ENCODE results near the gene SYT2. TPM values are rescaled to one million over a fixed set of nuclear protein-coding genes. Genes with fewer than 3 reads are reported as not detected.

SYT2 gene
- total RNA-seq, 1 donor from 2014 or later = 0.06 TPM

DNA sequence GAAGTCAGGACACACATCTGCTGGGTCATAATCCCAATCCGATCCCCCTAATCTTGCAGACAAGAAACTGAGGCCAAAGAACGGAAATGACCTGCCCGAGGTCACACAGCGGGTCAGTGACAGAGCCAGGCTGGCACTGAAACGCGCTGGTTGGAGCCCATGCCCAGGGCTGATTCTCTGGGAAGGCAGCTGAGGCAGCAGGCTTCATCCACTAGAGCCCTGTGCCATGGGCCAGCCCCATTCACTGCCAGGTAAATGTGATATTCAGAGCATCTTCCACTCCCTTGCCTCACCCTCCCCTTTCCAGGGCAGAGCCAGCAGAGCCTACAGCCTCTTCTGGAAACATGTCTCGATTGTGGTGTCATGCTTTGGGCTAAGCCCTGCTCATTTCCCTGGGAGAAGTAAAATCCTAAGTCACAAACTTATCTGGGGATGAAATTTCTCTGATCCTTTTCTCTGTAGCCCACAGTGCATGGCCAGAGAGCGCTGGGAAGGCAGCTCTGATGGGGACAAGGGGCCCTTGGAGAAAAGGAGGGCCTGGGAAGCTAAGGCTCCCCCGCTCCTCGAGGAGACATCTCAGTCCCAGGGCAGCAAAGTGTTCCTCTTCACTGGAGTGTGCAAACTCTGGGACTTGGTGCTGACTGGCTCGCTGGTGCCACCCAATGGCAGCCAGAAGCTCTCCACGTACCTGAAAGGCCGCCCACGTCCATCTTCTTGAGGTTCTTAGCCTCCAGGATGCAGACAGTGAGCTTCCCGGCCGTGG is 110.4 kb downstream of the SYT2 start:
- intact Hi-C loops (cut with DNase I) = loop anchor here (10.0 kb wide), 1 partner anchor 125 kb away; no protein-coding TSS in a partner anchor
- no peaks in the 10 kb centered on the region for H3K9me3 ChIP-seq
- no peaks in the 10 kb centered on the region for H3K27me3 ChIP-seq
- H3K4me3 ChIP-seq = no peak overlapping the region
- no peaks in the 10 kb centered on the region for H3K36me3 ChIP-seq
- H3K27ac ChIP-seq = no peak overlapping the region
- H3K4me1 ChIP-seq = no peaks in the 10 kb centered on the region
- ATAC-seq (peak; percentile 87), DNase-seq (peak; percentile 79)
- TF ChIP-seq, protein P1, sequence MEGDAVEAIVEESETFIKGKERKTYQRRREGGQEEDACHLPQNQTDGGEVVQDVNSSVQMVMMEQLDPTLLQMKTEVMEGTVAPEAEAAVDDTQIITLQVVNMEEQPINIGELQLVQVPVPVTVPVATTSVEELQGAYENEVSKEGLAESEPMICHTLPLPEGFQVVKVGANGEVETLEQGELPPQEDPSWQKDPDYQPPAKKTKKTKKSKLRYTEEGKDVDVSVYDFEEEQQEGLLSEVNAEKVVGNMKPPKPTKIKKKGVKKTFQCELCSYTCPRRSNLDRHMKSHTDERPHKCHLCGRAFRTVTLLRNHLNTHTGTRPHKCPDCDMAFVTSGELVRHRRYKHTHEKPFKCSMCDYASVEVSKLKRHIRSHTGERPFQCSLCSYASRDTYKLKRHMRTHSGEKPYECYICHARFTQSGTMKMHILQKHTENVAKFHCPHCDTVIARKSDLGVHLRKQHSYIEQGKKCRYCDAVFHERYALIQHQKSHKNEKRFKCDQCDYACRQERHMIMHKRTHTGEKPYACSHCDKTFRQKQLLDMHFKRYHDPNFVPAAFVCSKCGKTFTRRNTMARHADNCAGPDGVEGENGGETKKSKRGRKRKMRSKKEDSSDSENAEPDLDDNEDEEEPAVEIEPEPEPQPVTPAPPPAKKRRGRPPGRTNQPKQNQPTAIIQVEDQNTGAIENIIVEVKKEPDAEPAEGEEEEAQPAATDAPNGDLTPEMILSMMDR (IDR thresholded peaks at IDR 0.05) = peak; percentile 64

DNA sequence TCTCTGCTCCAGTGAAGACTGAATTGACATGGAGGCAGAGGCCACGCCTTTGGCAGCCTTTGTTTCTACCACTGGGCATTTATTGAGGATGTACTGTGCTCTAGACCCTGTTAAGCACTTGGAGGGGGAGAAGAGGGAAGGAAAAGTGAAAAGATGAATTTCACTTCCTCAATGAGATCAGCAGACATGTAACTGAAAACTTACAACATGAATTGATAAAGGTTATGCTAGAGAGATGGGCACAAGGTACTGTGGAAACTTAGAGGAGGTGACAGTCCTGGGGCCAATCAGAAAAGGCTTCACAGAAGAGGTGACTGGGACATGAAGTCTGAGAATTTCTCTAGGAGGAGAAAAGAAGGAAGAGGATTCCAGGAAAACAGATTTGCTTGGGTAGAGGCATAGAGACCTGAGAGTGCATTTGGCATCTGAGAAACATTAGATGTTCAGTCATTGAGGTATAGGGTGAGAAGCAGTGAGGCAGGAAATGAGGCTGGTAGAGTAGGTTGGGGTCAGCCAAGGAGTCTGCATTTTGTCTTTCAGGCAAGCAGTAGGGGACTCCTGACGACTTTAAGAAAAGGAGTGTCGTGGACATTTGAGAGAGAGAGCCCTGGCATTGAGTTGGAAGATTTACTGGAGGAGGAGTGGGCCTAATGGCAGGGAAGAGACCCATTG is 113.0 kb downstream of the SYT2 start:
- ATAC-seq (no peak), DNase-seq (no peak)
- Histone ChIP-seq H3K9me3 (no peaks in the 10 kb centered on the region), H3K27me3 (no peaks in the 10 kb centered on the region), H3K4me1 (no peaks in the 10 kb centered on the region), H3K4me3 (no peak overlapping the region), H3K27ac (no peak overlapping the region), H3K36me3 (no peaks in the 10 kb centered on the region)
- intact Hi-C loops (cut with DNase I) = loop anchor here (10.0 kb wide), 1 partner anchor 128 kb away; no protein-coding TSS in a partner anchor
- TF ChIP-seq, protein P1 (IDR thresholded peaks at IDR 0.05) = no peak

DNA sequence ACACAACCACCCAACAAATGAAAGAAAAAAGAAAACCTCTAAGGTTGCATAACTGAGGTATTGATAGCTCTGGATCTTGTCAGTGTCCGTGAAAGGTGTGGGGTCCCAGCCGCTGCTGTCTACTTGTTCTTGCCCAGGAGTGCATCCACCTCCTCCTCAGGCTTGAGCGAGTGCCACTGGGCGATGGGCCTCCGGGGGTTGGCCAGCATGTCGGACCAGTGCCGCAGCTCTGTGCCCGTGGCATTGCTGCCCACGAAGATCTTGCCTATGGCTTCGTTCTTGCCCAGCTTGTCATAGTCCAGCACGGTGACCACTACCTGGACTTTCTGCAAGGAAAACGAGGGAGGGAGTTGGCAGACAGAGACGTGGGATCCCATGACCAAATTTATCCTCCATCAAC is 113.6 kb downstream of the SYT2 start:
- no peak overlapping the region for H3K4me3 ChIP-seq
- intact Hi-C loops (cut with DNase I) = loop anchor here (10.0 kb wide), 1 partner anchor 128 kb away; no protein-coding TSS in a partner anchor

DNA sequence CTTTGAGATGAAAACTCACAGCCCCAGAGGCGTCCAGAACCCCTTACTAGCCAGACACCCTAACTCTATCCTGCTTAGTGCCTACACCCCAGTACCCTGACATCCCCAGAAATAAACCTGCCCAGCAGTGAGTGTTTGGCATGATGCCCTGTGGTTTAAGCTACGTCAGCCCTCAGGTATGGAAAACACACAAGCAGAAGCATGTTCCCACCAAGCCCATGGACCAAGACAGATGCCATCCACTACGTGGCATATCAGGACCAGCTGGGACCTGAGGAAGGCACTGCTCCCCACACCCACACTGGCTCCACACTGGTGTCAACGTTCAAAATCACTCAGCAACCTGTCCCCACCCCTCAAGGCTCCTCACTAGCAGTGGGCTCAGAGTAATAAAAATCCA is 116.4 kb downstream of the SYT2 start:
- Histone ChIP-seq H3K36me3 (no peaks in the 10 kb centered on the region), H3K4me3 (no peak overlapping the region), H3K9me3 (no peaks in the 10 kb centered on the region), H3K27ac (no peak overlapping the region), H3K4me1 (peaks cover 9% of the 10 kb centered on the region), H3K27me3 (no peaks in the 10 kb centered on the region)
- DNase-seq = no peak
- TF ChIP-seq, protein P1 (IDR thresholded peaks at IDR 0.05) = no peak
- no peak for ATAC-seq
- intact Hi-C loops (cut with DNase I) = loop anchor here (10.0 kb wide), 1 partner anchor 131 kb away; no protein-coding TSS in a partner anchor

More for the DNA sequence above, 113.6 kb downstream of the SYT2 start:
- Histone ChIP-seq H3K9me3 (no peaks in the 10 kb centered on the region), H3K27me3 (no peaks in the 10 kb centered on the region), H3K27ac (no peak overlapping the region), H3K36me3 (no peaks in the 10 kb centered on the region), H3K4me1 (no peaks in the 10 kb centered on the region)
- TF ChIP-seq, protein P1 (IDR thresholded peaks at IDR 0.05) = no peak
- no peak for DNase-seq
- no peak for ATAC-seq

DNA sequence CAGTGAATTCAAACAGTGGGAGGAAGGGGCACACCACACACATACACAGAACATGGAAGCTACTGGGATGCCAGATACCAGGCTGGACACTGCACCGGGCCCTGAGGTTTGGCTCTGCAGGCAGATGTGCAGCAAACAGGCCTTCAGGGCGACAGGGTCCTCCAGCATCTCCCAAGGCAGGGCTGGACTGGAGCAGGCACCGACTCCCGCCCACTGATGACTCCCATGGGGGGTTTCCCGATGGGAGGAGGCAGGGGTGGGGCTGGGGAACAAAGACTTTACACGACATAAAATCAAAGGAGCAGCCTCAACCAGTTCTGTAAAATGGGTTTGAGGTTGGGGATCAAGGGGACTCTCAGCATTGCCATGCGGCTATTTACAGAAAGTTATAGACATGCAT is 118.1 kb downstream of the SYT2 start:
- TF ChIP-seq, protein P1 (IDR thresholded peaks at IDR 0.05) = no peak
- Histone ChIP-seq H3K4me1 (peaks cover 9% of the 10 kb centered on the region), H3K27me3 (no peaks in the 10 kb centered on the region), H3K27ac (no peak overlapping the region), H3K9me3 (no peaks in the 10 kb centered on the region), H3K36me3 (no peaks in the 10 kb centered on the region), H3K4me3 (no peak overlapping the region)
- ATAC-seq (no peak), DNase-seq (no peak)
- intact Hi-C loops (cut with DNase I) = loop anchor here (10.0 kb wide), 1 partner anchor 133 kb away; no protein-coding TSS in a partner anchor

All from upper lobe of right lung (tissue), 1 donor.